Measurements from ENCODE around the gene ZNF614. TPM values are rescaled to one million over a fixed set of nuclear protein-coding genes. Genes with fewer than 3 reads are reported as not detected.

The ZNF614 gene
- total and polyA plus RNA-seq, 2 of the 13 experiments (the other 11 are each of a cell fraction or from before 2014, with no cell fraction given) = 13.0 to 22.8 TPM

DNA sequence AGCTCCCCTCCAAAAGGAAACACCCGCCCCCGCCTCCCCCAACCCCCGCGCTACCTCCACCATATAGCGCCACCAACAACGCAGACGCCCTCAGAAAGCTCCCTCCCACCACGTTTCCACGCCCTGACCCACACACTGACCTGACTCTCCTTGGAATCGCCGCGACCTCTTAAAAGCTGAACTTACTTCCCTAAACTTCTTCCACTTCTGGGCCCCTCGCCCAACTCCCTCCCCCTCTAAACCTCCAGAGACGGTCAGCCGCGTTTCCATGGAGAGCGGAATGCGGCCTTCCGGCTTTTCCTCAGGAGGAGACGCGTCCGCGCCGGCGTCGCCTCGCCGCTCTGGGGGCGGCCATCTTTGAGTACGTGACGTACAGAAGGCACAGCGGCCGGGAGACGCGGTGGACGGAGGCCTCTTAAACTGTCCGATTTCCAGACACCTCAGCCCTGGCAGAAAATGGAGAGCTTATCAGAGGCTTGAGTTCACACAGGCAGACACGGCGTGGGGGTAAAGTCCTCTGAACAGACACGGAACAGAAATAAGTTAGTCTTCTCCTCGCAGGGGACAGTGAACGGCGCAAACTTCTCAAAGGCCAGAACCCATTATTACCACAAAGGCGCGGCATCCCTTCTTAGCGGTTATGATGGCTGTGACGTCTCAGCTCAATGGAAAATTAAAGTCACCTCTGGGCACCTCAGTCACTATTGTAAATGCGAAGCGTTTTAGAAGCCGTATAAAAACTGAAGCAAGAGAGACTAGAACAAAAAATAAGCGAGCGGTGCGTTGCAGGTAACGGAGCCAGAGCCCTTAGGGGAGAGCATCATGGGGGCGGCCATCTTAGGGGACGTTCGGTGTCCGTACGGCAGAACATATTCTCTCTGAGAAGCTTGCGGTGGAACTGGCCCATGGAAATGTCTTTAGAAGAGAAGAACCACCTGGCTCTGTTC is 20.6 kb upstream of the ZNF614 start, which contains the start of gene ZNF432 (continued):
- TF ChIP-seq, protein P1, sequence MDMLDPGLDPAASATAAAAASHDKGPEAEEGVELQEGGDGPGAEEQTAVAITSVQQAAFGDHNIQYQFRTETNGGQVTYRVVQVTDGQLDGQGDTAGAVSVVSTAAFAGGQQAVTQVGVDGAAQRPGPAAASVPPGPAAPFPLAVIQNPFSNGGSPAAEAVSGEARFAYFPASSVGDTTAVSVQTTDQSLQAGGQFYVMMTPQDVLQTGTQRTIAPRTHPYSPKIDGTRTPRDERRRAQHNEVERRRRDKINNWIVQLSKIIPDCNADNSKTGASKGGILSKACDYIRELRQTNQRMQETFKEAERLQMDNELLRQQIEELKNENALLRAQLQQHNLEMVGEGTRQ (IDR thresholded peaks at IDR 0.05; ENCODE audit: low read depth, low read length) = no peak
- TF ChIP-seq, protein P1 (CRISPR knock-in tag; IDR thresholded peaks at IDR 0.05; ENCODE audit: borderline replicate concordance) = no peak
- TF ChIP-seq ZNF432 (CRISPR knock-in tag; IDR thresholded peaks at IDR 0.05; ENCODE audit: borderline replicate concordance) = no peak
- peak; percentile 21; the same call in 1 of the 2 replicates for TF ChIP-seq MIER3 (CRISPR knock-in tag; IDR thresholded peaks at IDR 0.05; ENCODE audit: borderline replicate concordance)
- peak; percentile 33; the same call in 1 of the 2 replicates for TF ChIP-seq SETDB1 (CRISPR knock-in tag; IDR thresholded peaks at IDR 0.05; ENCODE audit: borderline replicate concordance)
- TF ChIP-seq NR2F6 (IDR thresholded peaks at IDR 0.05) = no peak
- TF ChIP-seq NR2F6 (CRISPR knock-in tag; IDR thresholded peaks at IDR 0.05) = peak; percentile 20; the same call in 1 of the 2 replicates
- peak; percentile 56; the same call in 1 of the 2 replicates for TF ChIP-seq KLF11 (CRISPR knock-in tag; IDR thresholded peaks at IDR 0.05)
- peak; percentile 79 for TF ChIP-seq TEAD3 (CRISPR knock-in tag; optimal IDR thresholded peaks at IDR 0.05; ENCODE audit: borderline replicate concordance)
- TF ChIP-seq ZNF83 (CRISPR knock-in tag; IDR thresholded peaks at IDR 0.05; ENCODE audit: borderline replicate concordance) = peak; percentile 55; the same call in 1 of the 2 replicates
- TF ChIP-seq, protein P2, sequence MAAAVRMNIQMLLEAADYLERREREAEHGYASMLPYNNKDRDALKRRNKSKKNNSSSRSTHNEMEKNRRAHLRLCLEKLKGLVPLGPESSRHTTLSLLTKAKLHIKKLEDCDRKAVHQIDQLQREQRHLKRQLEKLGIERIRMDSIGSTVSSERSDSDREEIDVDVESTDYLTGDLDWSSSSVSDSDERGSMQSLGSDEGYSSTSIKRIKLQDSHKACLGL (CRISPR knock-in tag; IDR thresholded peaks at IDR 0.05) = 0 out of 2 replicates have a peak, but pooled peaks have one; percentile 24
- peak; percentile 76 for TF ChIP-seq ETV5 (CRISPR knock-in tag; IDR thresholded peaks at IDR 0.05; ENCODE audit: borderline replicate concordance)
- no peak for TF ChIP-seq ZNF101 (CRISPR knock-in tag; IDR thresholded peaks at IDR 0.05; ENCODE audit: borderline replicate concordance, low read depth)
- peak; percentile 70 for TF ChIP-seq GATAD1 (CRISPR knock-in tag; IDR thresholded peaks at IDR 0.05)
- peak; percentile 60; the same call in 1 of the 2 replicates for TF ChIP-seq ZMYM4 (CRISPR knock-in tag; IDR thresholded peaks at IDR 0.05)
- TF ChIP-seq EED (CRISPR knock-in tag; IDR thresholded peaks at IDR 0.05) = 0 out of 2 replicates have a peak, but pooled peaks have one; percentile 73
- TF ChIP-seq ARNTL (CRISPR knock-in tag; IDR thresholded peaks at IDR 0.05) = no peak
- TF ChIP-seq, protein P3, sequence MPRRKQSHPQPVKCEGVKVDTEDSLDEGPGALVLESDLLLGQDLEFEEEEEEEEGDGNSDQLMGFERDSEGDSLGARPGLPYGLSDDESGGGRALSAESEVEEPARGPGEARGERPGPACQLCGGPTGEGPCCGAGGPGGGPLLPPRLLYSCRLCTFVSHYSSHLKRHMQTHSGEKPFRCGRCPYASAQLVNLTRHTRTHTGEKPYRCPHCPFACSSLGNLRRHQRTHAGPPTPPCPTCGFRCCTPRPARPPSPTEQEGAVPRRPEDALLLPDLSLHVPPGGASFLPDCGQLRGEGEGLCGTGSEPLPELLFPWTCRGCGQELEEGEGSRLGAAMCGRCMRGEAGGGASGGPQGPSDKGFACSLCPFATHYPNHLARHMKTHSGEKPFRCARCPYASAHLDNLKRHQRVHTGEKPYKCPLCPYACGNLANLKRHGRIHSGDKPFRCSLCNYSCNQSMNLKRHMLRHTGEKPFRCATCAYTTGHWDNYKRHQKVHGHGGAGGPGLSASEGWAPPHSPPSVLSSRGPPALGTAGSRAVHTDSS (CRISPR knock-in tag; conservative IDR thresholded peaks at IDR 0.05) = no peak
- TF ChIP-seq SIN3A (IDR thresholded peaks at IDR 0.05; ENCODE audit: borderline replicate concordance, low read depth, low read length) = peak; percentile 41; the same call in 1 of the 2 replicates
- TF ChIP-seq, protein P4, sequence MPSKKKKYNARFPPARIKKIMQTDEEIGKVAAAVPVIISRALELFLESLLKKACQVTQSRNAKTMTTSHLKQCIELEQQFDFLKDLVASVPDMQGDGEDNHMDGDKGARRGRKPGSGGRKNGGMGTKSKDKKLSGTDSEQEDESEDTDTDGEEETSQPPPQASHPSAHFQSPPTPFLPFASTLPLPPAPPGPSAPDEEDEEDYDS (CRISPR knock-in tag; IDR thresholded peaks at IDR 0.05) = peak; percentile 25; the same call in 1 of the 2 replicates

Measured in HepG2 (cell line).